Hair follicle dermal papilla cell (primary cell): ENCODE data around the gene TMBIM6. TPM values are rescaled to one million over a fixed set of nuclear protein-coding genes. Genes with fewer than 3 reads are reported as not detected.

ENCODE experiments used
- small RNA-seq: library from RNA; depleted of rRNA; stranded (forward); fragments of <200 nt; gene quantifications from one replicate; pipeline ENCODE3, GENCODE V24; 2012
- total RNA-seq: library from RNA; depleted of rRNA; stranded (reverse); fragments of >200 nt; gene quantifications from 2 replicates; pipeline ENCODE4 v1.2.3, GENCODE V29; 2012

The TMBIM6 gene
- 356 and 360 TPM in 2 replicates for total RNA-seq

GRCh38 chr12:49740930-49741881 is at the start of gene TMBIM6:
TMBIM6 (plus strand) TSS chr12:49741557; CDS start chr12:49752494, 10,937 bp downstream.

GRCh38 chr12:49707128-49707811 is 34.1 kb upstream of the TMBIM6 start, which contains the start of gene FMNL3:
FMNL3 (minus strand) TSS chr12:49707405; CDS start chr12:49707180, 225 bp downstream.

Small RNA genes within 50 kb of the gene (small RNA-seq; reads per million reads assigned to genes)
- gene AC020612.2 = not detected
- not detected for gene LSM6P2

Other genes starting within 250 kb of the TMBIM6 start
- gene KCNH3, start 202.5 kb upstream of the TMBIM6 start, total RNA-seq = 0.16 TPM in 1 of 2 replicates, not detected in the other
- gene MCRS1, start 173.4 kb upstream of the TMBIM6 start, total RNA-seq = 58.9 TPM in 2 replicates
- gene FAM186B, start 135.9 kb upstream of the TMBIM6 start, total RNA-seq = 0.49 and 0.61 TPM in 2 replicates
- gene PRPF40B, start 118.0 kb upstream of the TMBIM6 start, total RNA-seq = 10.9 and 13.6 TPM in 2 replicates
- 47.7 and 58.7 TPM in 2 replicates for gene FMNL3, start 34.2 kb upstream of the TMBIM6 start, total RNA-seq
- 51.2 and 59.9 TPM in 2 replicates for gene NCKAP5L, start 86.9 kb downstream of the TMBIM6 start, total RNA-seq
- 3.4 and 3.9 TPM in 2 replicates for gene BCDIN3D, start 101.5 kb downstream of the TMBIM6 start, total RNA-seq
- 0.97 and 1.5 TPM in 2 replicates for gene FAIM2, start 162.3 kb downstream of the TMBIM6 start, total RNA-seq
- gene AQP2, start 209.2 kb downstream of the TMBIM6 start, total RNA-seq = not detected in 2 replicates
- gene AQP5, start 220.3 kb downstream of the TMBIM6 start, total RNA-seq = not detected in 2 replicates
- gene AQP6, start 231.4 kb downstream of the TMBIM6 start, total RNA-seq = not detected in 2 replicates